Neutrophil (primary cell): Measurements from ENCODE around the gene GPR39.

Experiments
- H3K27ac ChIP-seq: fragments of 200-600 bp; sonication (generic); 2 replicates; pipeline ENCODE4 v1.5.1; 2016; ENCODE audit warnings: mild to moderate bottlenecking, moderate library complexity
- H3K27me3 ChIP-seq: fragments of 200-600 bp; sonication (generic); 2 replicates; pipeline ENCODE4 v1.6.0; 2016; ENCODE audit warnings: mild to moderate bottlenecking
- H3K36me3 ChIP-seq: fragments of 200-600 bp; sonication (generic); 2 replicates; pipeline ENCODE4 v1.5.1; 2017
- H3K4me1 ChIP-seq, 2 experiments: fragments of 200-600 bp in 1 of 2; sonication (generic) in 1 of 2; 1 replicate in 1 of 2; 2 replicates in 1 of 2; pipeline versions ENCODE4 v1.5.1 to v1.6.1; 2013 to 2016; ENCODE audit warnings: low read depth in 1 of 2, low read length in 1 of 2, mild to moderate bottlenecking in 1 of 2, moderate library complexity in 1 of 2; ENCODE audit not compliant: control insufficient read depth in 1 of 2, insufficient read depth in 1 of 2
- H3K4me3 ChIP-seq, 2 experiments: fragments of 200-600 bp in 1 of 2; sonication (generic) in 1 of 2; 1 replicate in 1 of 2; 2 replicates in 1 of 2; pipeline ENCODE4 v1.5.1; 2013 to 2016; ENCODE audit warnings: low read depth in 1 of 2, low read length in 1 of 2, mild to moderate bottlenecking in 1 of 2, moderate library complexity in 1 of 2
- H3K9me3 ChIP-seq: fragments of 200-600 bp; sonication (generic); 2 replicates; pipeline ENCODE4 v1.5.1; 2016
- TF ChIP-seq, protein P1 (sequence below): fragments of 200-600 bp; sonication (generic); IDR thresholded peaks from 2 replicates; pipeline ENCODE4 v1.5.1; 2016; ENCODE audit warnings: antibody characterized with exemption

The GPR39 gene

DNA sequence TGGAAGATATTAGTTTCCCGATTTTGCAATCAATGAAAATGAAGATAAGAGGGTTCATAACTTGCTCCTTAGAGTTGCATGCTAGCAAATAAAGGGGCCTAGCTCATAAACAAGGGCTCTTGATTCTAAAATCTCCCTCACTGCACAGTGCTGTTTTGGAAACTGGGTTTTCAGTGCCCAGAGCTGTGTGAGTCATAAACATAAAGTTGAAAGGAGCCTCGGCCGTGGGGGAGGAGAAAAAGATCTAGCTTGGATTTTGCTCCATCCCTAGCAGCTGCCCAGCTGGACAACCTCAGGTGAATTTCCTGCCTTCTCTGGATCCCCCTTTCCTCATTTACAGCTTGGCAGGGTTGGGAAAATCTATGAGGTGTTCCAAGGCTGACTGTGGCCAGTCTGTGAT, 210.9 kb downstream of the GPR39 start:
- Histone ChIP-seq H3K36me3 (no peaks in the 10 kb centered on the region), H3K27me3 (no peaks in the 10 kb centered on the region), H3K9me3 (no peaks in the 10 kb centered on the region), H3K4me1 (no peaks in the 10 kb centered on the region), H3K4me3 (no peak overlapping the region), H3K27ac (no peak overlapping the region)
- TF ChIP-seq, protein P1, sequence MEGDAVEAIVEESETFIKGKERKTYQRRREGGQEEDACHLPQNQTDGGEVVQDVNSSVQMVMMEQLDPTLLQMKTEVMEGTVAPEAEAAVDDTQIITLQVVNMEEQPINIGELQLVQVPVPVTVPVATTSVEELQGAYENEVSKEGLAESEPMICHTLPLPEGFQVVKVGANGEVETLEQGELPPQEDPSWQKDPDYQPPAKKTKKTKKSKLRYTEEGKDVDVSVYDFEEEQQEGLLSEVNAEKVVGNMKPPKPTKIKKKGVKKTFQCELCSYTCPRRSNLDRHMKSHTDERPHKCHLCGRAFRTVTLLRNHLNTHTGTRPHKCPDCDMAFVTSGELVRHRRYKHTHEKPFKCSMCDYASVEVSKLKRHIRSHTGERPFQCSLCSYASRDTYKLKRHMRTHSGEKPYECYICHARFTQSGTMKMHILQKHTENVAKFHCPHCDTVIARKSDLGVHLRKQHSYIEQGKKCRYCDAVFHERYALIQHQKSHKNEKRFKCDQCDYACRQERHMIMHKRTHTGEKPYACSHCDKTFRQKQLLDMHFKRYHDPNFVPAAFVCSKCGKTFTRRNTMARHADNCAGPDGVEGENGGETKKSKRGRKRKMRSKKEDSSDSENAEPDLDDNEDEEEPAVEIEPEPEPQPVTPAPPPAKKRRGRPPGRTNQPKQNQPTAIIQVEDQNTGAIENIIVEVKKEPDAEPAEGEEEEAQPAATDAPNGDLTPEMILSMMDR = no peak

DNA sequence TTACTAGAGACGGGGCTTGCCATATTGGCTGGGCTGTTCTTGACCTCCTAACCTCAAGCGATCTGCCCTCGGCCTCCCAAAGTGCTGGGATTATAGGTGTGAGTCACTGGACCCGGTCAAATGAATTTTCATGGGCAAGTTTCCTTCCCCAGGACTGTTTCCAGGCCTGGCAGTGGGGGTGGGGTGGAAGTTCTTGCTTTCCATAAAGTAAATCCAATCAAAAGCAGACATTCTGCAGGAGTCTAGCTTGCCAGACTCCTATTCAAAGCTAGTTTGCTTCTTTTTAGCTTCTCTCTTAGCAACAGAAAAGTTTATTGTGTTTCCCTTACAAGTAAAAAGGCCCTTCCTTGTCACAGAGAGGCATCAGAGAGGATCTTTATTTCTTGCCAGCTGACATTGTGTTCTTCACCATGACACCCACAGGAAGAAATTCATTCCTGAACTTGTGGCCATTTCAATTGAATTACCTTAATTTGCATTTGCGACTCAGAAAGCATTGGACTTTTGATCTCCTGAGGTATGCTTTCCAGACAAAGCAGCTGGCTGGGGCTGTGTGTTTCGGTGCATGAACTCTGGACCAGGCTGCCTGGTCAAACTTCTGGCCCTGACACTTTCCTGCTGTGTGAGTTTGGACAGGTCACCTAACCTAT, 215.5 kb downstream of the GPR39 start:
- TF ChIP-seq, protein P1 = no peak
- H3K4me1 ChIP-seq = no peaks in the 10 kb centered on the region
- no peaks in the 10 kb centered on the region for H3K27me3 ChIP-seq
- H3K27ac ChIP-seq = no peak overlapping the region
- no peak overlapping the region for H3K4me3 ChIP-seq
- no peaks in the 10 kb centered on the region for H3K36me3 ChIP-seq
- H3K9me3 ChIP-seq = no peaks in the 10 kb centered on the region

DNA sequence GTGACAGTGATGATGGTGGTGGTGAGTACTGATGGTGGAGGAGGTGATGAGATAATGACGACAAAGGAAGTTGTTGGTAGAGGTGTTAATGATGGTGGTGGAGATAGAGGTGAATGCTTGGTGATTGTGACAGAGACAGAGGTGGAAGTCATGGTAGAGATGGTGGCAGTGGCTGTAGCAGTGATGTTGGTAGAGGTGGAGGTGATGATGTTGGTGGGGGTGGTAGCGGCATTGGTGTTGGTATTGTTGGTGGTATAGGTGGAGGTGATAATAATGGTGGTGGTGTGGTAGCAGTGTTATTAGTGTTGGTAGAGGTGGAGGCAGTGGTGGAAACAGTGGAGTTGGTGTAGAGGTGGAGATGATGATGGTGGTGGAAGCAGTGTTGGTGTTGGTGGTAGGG, 217.0 kb downstream of the GPR39 start:
- Histone ChIP-seq H3K9me3 (no peaks in the 10 kb centered on the region), H3K27me3 (no peaks in the 10 kb centered on the region), H3K4me3 (no peak overlapping the region), H3K4me1 (no peaks in the 10 kb centered on the region), H3K27ac (no peak overlapping the region), H3K36me3 (no peaks in the 10 kb centered on the region)
- TF ChIP-seq, protein P1 = no peak

DNA sequence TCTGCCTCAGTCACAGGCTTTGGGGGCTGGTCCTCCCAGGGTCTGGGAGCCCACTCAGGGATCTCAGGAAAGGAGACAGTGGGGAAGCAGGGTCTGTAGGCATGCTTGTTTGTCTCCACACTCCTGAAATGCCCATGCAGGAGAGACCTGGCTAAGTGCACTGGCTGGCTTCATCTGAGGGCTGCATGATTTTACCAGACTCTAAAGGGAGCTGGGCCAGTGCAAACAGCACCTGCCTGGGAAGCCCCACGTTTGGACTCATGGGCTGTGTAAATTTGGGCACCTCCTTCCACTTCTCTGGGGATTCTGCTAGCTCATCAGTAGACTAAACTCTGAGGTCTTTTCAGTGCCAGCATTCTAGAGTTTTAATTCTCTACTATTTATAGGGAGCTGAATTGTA, 219.7 kb downstream of the GPR39 start:
- Histone ChIP-seq H3K27me3 (no peaks in the 10 kb centered on the region), H3K4me3 (no peak overlapping the region), H3K27ac (no peak overlapping the region), H3K9me3 (no peaks in the 10 kb centered on the region), H3K4me1 (no peaks in the 10 kb centered on the region), H3K36me3 (no peaks in the 10 kb centered on the region)
- TF ChIP-seq, protein P1 = no peak

DNA sequence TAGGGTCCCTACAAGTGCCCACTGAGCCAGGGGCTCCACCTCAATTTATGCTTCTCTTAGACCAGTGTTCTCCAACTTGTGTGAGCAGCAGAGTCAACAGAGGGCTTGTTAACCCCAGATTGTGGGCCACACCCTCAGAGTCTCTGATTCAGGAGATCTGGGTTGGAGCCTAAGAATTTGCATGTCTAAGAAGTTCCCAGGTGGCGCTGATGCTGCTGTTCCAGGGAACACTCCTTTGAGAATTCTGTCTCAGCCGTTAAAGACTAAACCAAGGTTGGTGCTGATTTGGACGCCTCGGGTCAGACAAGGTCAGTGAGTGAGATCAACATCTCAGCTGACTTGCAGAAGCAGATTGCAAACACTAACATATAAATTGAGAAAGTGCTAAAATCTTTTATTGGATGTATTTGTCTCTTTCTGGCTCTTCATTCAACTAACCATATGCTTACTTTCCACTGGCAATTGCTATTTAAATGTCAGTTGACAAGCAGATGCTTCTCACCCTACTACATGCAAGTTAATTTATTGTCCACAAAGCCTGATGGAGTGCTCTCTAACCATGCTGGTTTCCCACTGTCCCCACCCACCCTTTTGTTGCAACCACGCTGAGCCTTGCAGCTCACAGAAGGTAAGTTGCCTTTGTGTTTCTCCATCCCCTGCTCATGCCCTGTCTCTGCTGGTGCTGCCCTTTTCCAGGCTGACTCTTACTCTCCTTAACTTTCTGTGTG, 221.9 kb downstream of the GPR39 start:
- TF ChIP-seq, protein P1 = no peak
- H3K27ac ChIP-seq = no peak overlapping the region
- H3K27me3 ChIP-seq = no peaks in the 10 kb centered on the region
- no peaks in the 10 kb centered on the region for H3K9me3 ChIP-seq
- H3K4me3 ChIP-seq = no peak overlapping the region
- H3K36me3 ChIP-seq = no peaks in the 10 kb centered on the region
- H3K4me1 ChIP-seq = no peaks in the 10 kb centered on the region
